Measurements from ENCODE around the gene SFTPB. TPM values are rescaled to one million over a fixed set of nuclear protein-coding genes. Genes with fewer than 3 reads are reported as not detected.

Gene SFTPB
- total RNA-seq, 1 experiment from 2014 or later, result 7.6 TPM

GRCh38 chr2:85698880-85699254, 30.9 kb upstream of the SFTPB start:
- ATAC-seq, result no peak
- POLR2A ChIA-PET, result no interaction called here
- CTCF ChIA-PET, result interaction anchor here (0.6 to 3.1 kb wide), 6 partner anchors 8 to 61 kb away, joined by 4 to 17 read pairs (median 6); no protein-coding TSS in a partner anchor
- TF ChIP-seq CDX4 (CRISPR knock-in tag; IDR thresholded peaks at IDR 0.05; ENCODE audit: borderline replicate concordance) (no peak), ATF2 (CRISPR knock-in tag; IDR thresholded peaks at IDR 0.05; ENCODE audit: borderline replicate concordance, low read depth) (no peak), IRF1 (CRISPR knock-in tag; IDR thresholded peaks at IDR 0.05) (no peak), GABPB1 (CRISPR knock-in tag; IDR thresholded peaks at IDR 0.05) (no peak), MAX (CRISPR knock-in tag; IDR thresholded peaks at IDR 0.05) (no peak)
- Mint-ChIP-seq H3K36me3 (no peaks in the 10 kb centered on the region), H3K4me3 (no peak overlapping the region), H3K9me3 (peaks cover 4% of the 10 kb centered on the region; the same call in 1 of the 2 replicates), H3K27ac (no peak overlapping the region), H3K27me3 (ENCODE audit: low read depth) (no peaks in the 10 kb centered on the region), H3K4me1 (peaks cover 22% of the 10 kb centered on the region)
- DNase-seq (ENCODE audit: low spot score), result no peak

- Mint-ChIP-seq H3K27me3 (ENCODE audit: low read depth) (no peaks in the 10 kb centered on the region), H3K36me3 (no peaks in the 10 kb centered on the region), H3K27ac (no peak overlapping the region), H3K4me3 (no peak overlapping the region), H3K4me1 (peaks cover 22% of the 10 kb centered on the region), H3K9me3 (peaks cover 4% of the 10 kb centered on the region; the same call in 1 of the 2 replicates)
- DNase-seq (ENCODE audit: low spot score) (no peak), ATAC-seq (no peak)
- ChIA-PET CTCF (interaction anchor here (0.5 to 3.1 kb wide), 5 partner anchors 9 to 235 kb away, joined by 3 to 17 read pairs (median 4); no protein-coding TSS in a partner anchor), POLR2A (no interaction called here)
- TF ChIP-seq NFYB (CRISPR knock-in tag; conservative IDR thresholded peaks at IDR 0.05; ENCODE audit: low read depth) (no peak), KAT7 (CRISPR knock-in tag; IDR thresholded peaks at IDR 0.05; ENCODE audit: borderline replicate concordance) (no peak), AR (CRISPR knock-in tag; IDR thresholded peaks at IDR 0.05) (no peak), IRF1 (CRISPR knock-in tag; IDR thresholded peaks at IDR 0.05) (no peak), ZNF263 (CRISPR knock-in tag; IDR thresholded peaks at IDR 0.05; ENCODE audit: low read depth) (no peak), FOXP1 (CRISPR knock-in tag; IDR thresholded peaks at IDR 0.05; ENCODE audit: borderline replicate concordance) (no peak), TCF7 (CRISPR knock-in tag; IDR thresholded peaks at IDR 0.05; ENCODE audit: low read depth) (no peak), ZSCAN18 (CRISPR knock-in tag; IDR thresholded peaks at IDR 0.05) (no peak), ZNF396 (CRISPR knock-in tag; IDR thresholded peaks at IDR 0.05; ENCODE audit: borderline replicate concordance) (no peak), ZNF423 (CRISPR knock-in tag; IDR thresholded peaks at IDR 0.05) (no peak), NR2C2 (CRISPR knock-in tag; IDR thresholded peaks at IDR 0.05) (no peak), SP1 (CRISPR knock-in tag; conservative IDR thresholded peaks at IDR 0.05) (no peak)
Measured at GRCh38 chr2:85698184-85698879, 30.3 kb upstream of the SFTPB start.
